Peyer's patch (tissue), 4 donors: ENCODE data around the gene IL3.

Experiments
- POLR2A ChIP-seq, 2 donors: fragments of 450-650 bp; IDR thresholded peaks; one replicate each; pipeline ENCODE4 v1.5.1; 2017; ENCODE audit warnings: antibody characterized with exemption in 2 of 2, mild to moderate bottlenecking in 2 of 2, moderate library complexity in 2 of 2
- TF ChIP-seq, protein P1 (sequence below), 6 experiments: fragments of 450-650 bp in 4 of 6; fragments of 200-600 bp in 2 of 6; sonication (generic) in 1 of 6; IDR thresholded peaks; one replicate each; pipeline ENCODE4 v1.5.1; 2017 to 2019; ENCODE audit warnings: antibody characterized with exemption in 6 of 6, mild to moderate bottlenecking in 3 of 6, moderate library complexity in 1 of 6

DNA sequence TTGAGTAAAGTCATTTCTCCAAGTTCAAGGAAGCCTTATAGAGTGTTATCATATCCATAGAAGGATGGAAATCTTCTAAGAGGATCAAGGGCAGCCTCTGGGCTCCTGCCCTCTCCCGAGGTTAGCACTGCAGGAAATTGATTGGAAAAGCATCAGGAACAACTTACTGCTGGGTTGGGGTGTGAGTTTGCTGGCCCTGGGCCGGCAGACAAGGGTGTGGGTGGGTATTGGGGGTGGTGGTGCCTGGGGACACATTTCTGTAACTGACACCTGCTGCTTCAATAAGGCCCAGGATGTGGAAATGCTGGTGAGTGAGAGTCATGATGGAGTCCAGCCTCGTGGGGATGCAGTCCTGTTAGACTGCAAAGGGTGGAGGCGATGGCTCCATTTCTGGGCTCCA, 18.6 kb downstream of the IL3 start:
- TF ChIP-seq, protein P1, sequence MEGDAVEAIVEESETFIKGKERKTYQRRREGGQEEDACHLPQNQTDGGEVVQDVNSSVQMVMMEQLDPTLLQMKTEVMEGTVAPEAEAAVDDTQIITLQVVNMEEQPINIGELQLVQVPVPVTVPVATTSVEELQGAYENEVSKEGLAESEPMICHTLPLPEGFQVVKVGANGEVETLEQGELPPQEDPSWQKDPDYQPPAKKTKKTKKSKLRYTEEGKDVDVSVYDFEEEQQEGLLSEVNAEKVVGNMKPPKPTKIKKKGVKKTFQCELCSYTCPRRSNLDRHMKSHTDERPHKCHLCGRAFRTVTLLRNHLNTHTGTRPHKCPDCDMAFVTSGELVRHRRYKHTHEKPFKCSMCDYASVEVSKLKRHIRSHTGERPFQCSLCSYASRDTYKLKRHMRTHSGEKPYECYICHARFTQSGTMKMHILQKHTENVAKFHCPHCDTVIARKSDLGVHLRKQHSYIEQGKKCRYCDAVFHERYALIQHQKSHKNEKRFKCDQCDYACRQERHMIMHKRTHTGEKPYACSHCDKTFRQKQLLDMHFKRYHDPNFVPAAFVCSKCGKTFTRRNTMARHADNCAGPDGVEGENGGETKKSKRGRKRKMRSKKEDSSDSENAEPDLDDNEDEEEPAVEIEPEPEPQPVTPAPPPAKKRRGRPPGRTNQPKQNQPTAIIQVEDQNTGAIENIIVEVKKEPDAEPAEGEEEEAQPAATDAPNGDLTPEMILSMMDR (IDR thresholded peaks at IDR 0.05) = no peak
- no peak for TF ChIP-seq POLR2A (IDR thresholded peaks at IDR 0.05)
